ENCODE results near the gene ITGBL1. TPM values are rescaled to one million over a fixed set of nuclear protein-coding genes. Genes with fewer than 3 reads are reported as not detected.

ITGBL1 gene
- total RNA-seq, 4 donors from 2014 or later: 0.83 to 28.0 (median 3.0) TPM

- no peak for DNase-seq
- Histone ChIP-seq H3K27me3 (no peaks in the 10 kb centered on the region), H3K9me3 (no peaks in the 10 kb centered on the region), H3K4me3 (no peak overlapping the region), H3K4me1 (no peaks in the 10 kb centered on the region), H3K36me3 (no peaks in the 10 kb centered on the region), H3K27ac (no peak overlapping the region)
- intact Hi-C loops (cut with DNase I): no loop called here
- TF ChIP-seq CTCF (IDR thresholded peaks at IDR 0.05) (no peak), POLR2A (IDR thresholded peaks at IDR 0.05) (no peak)
- 27 to 30% methylated on average over 4 of the region's 4 CpGs for whole genome bisulfite sequencing, 2 donors
Observed at GRCh38 chr13:101579281-101579802, 126.9 kb downstream of the ITGBL1 start.

DNA sequence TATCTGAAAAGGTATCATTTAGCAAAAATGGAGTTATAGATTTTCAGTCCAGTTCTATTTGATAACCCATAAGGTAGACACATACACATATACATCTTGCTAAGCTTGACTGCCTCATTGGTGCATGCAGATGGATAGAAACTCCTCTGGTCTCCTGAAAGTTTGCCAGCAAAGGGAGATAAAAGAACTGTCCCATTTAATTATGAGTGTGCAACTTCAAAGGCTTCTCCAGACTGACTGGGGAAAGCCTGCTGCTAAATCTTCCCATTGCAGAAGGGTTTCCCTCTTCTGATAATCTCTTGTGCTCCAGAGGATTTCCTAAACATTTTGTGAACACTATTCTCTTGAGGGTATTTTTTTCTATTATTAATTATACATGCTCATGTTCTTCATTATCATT, 131.9 kb downstream of the ITGBL1 start:
- Histone ChIP-seq H3K27ac (no peak overlapping the region), H3K27me3 (no peaks in the 10 kb centered on the region), H3K4me3 (no peak overlapping the region), H3K36me3 (no peaks in the 10 kb centered on the region), H3K4me1 (no peaks in the 10 kb centered on the region), H3K9me3 (no peaks in the 10 kb centered on the region)
- TF ChIP-seq POLR2A (IDR thresholded peaks at IDR 0.05) (no peak), CTCF (IDR thresholded peaks at IDR 0.05) (no peak)
- intact Hi-C loops (cut with DNase I): no loop called here
- no peak for DNase-seq

GRCh38 chr13:101590479-101590878, 138.0 kb downstream of the ITGBL1 start:
- intact Hi-C loops (cut with DNase I): no loop called here
- TF ChIP-seq POLR2A (IDR thresholded peaks at IDR 0.05) (no peak), CTCF (IDR thresholded peaks at IDR 0.05) (no peak)
- DNase-seq: no peak
- Histone ChIP-seq H3K36me3 (no peaks in the 10 kb centered on the region), H3K4me3 (no peak overlapping the region), H3K27ac (no peak overlapping the region), H3K27me3 (no peaks in the 10 kb centered on the region), H3K9me3 (no peaks in the 10 kb centered on the region), H3K4me1 (no peaks in the 10 kb centered on the region)
- WGBS, 2 donors: 60 to 66% methylated on average over 4 of the region's 4 CpGs

DNA sequence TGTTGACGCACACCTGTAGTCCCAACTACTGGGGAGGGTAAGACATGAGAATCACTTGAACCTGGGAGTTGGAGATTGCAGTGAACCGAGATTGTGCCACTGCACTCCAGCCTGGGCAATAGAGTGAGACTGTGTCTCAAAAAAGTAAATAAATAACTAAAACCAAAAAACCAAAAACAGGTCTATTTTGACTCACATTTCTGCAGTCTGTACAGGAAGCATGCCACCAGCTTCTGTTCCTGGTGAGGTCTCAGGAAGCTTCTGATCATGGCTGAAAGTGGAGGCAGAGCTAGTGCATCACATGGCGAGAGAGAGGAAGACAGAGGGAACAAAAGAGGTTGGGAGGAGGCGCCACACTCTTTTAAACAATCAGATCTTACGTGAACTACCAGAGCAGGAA, 142.5 kb downstream of the ITGBL1 start:
- Histone ChIP-seq H3K27ac (no peak overlapping the region), H3K27me3 (no peaks in the 10 kb centered on the region), H3K4me1 (no peaks in the 10 kb centered on the region), H3K9me3 (no peaks in the 10 kb centered on the region), H3K4me3 (no peak overlapping the region), H3K36me3 (no peaks in the 10 kb centered on the region)
- DNase-seq: no peak
- intact Hi-C loops (cut with DNase I): no loop called here
- TF ChIP-seq CTCF (IDR thresholded peaks at IDR 0.05) (no peak), POLR2A (IDR thresholded peaks at IDR 0.05) (no peak)
- 81 to 82% methylated on average over 5 of the region's 5 CpGs for WGBS, 2 donors

- TF ChIP-seq CTCF (IDR thresholded peaks at IDR 0.05) (no peak), POLR2A (IDR thresholded peaks at IDR 0.05) (no peak)
- no peaks in the 10 kb centered on the region for H3K27me3 ChIP-seq
- no peak overlapping the region for H3K4me3 ChIP-seq
- no peak overlapping the region for H3K27ac ChIP-seq
- intact Hi-C loops (cut with DNase I): no loop called here
- no peaks in the 10 kb centered on the region for H3K9me3 ChIP-seq
- H3K36me3 ChIP-seq: no peaks in the 10 kb centered on the region
- no peak for DNase-seq
- no peaks in the 10 kb centered on the region for H3K4me1 ChIP-seq
- WGBS, 2 donors: 79 to 87% methylated on average over 4 of the region's 4 CpGs
Observed at GRCh38 chr13:101596803-101597202, 144.3 kb downstream of the ITGBL1 start.
